GM12878 (cell line): Measurements from ENCODE around the gene MAP3K7. TPM values are rescaled to one million over a fixed set of nuclear protein-coding genes. Genes with fewer than 3 reads are reported as not detected.

ENCODE experiments used
- ATAC-seq: fragments of 200-7000 bp; cut with Tn5 transposase; 3 replicates; pipeline ENCODE4 v1.9.1; 2020; ENCODE audit warnings: mild to moderate bottlenecking, moderate library complexity
- BruUV-seq: library from RNA; stranded (reverse); fragments of 400-500 nt; replicated peaks from 2 replicates; lab custom pipeline; 2021; lab: Mats Ljungman, UMichigan
- CTCF ChIA-PET: fragments of 300-600 bp; sonication (Branson Sonifier 250); formaldehyde crosslinking; extraction: SDS; loops from one replicate; lab custom pipeline; 2021; ENCODE audit warnings: inconsistent platforms; lab: Yijun Ruan, JAX
- POLR2A ChIA-PET: fragments of 350-600 bp; formaldehyde crosslinking; extraction: SDS; loops from one replicate; lab custom pipeline; 2021; ENCODE audit warnings: inconsistent platforms; lab: Charles Lee
- RAD21 ChIA-PET: fragments of 300-600 bp; sonication (Branson Sonifier 250); formaldehyde crosslinking; loops from one replicate; lab custom pipeline; 2023; ENCODE audit warnings: antibody characterized with exemption; ENCODE audit not compliant: unreplicated experiment; lab: Charles Lee
- SMC1A ChIA-PET: fragments of 300-600 bp; sonication (Branson Sonifier 250); formaldehyde crosslinking; loops from one replicate; lab custom pipeline; 2023; ENCODE audit not compliant: unreplicated experiment, uncharacterized antibody; lab: Charles Lee
- DNase-seq: peaks from one replicate; pipeline ENCODE4 v3.0.0-alpha.2; 2011; ENCODE audit warnings: low read depth, low spot score
- FAIRE-seq: peaks from 3 replicates; lab custom pipeline; 2011; peaks lifted over from hg19 to GRCh38; lab: Jason Lieb, UNC
- H2AFZ ChIP-seq: 2 replicates; pipeline ENCODE4 v1.6.0; 2011; ENCODE audit warnings: low read depth, low read length, control low read depth; ENCODE audit not compliant: control insufficient read depth
- H3K27ac ChIP-seq: 2 replicates; pipeline ENCODE4 v1.5.1; 2011; ENCODE audit warnings: control low read depth; ENCODE audit not compliant: control insufficient read depth, insufficient read depth
- H3K27me3 ChIP-seq, 2 experiments: replicated peaks in 1 of 2; 2 replicates each; pipeline versions ENCODE4 v1.6.0 to v1.6.1; 2011; ENCODE audit warnings: low read length in 1 of 2; ENCODE audit not compliant: control insufficient read depth in 2 of 2, insufficient read depth in 2 of 2
- H3K36me3 ChIP-seq, 2 experiments: 2 replicates each; pipeline ENCODE4 v1.5.1; 2011; ENCODE audit warnings: low read length in 1 of 2; ENCODE audit not compliant: control insufficient read depth in 2 of 2, insufficient read depth in 2 of 2
- H3K4me1 ChIP-seq: 2 replicates; pipeline ENCODE4 v1.6.1; 2011; ENCODE audit warnings: mild to moderate bottlenecking, low read length, moderate library complexity, mixed read lengths; ENCODE audit not compliant: control insufficient read depth, insufficient read depth
- H3K4me2 ChIP-seq: 2 replicates; pipeline ENCODE4 v1.6.0; 2011; ENCODE audit warnings: control low read depth; ENCODE audit not compliant: control insufficient read depth, insufficient read depth
- H3K4me3 ChIP-seq: fragments of 200-600 bp; sonication (generic); 2 replicates; pipeline ENCODE4 v1.5.1; 2016
- H3K79me2 ChIP-seq: 2 replicates; pipeline ENCODE4 v1.6.0; 2011; ENCODE audit warnings: low read length; ENCODE audit not compliant: control insufficient read depth, insufficient read depth
- H3K9ac ChIP-seq: 2 replicates; pipeline ENCODE4 v1.8.0; 2011; ENCODE audit warnings: low read length, control low read depth, mixed read lengths; ENCODE audit not compliant: control insufficient read depth, insufficient read depth
- H3K9me3 ChIP-seq: replicated peaks from 3 replicates; pipeline ENCODE4 v1.5.1; 2011; ENCODE audit warnings: mild to moderate bottlenecking, low read length; ENCODE audit not compliant: control insufficient read depth, insufficient read depth
- H4K20me1 ChIP-seq: 2 replicates; pipeline ENCODE4 v1.6.0; 2011; ENCODE audit not compliant: control insufficient read depth, insufficient read depth
- POU2F2 ChIP-seq: IDR thresholded peaks from 3 replicates; pipeline ENCODE4 v1.6.1; 2011; ENCODE audit warnings: low read depth, mild to moderate bottlenecking, low read length, borderline replicate concordance
- RAD21 ChIP-seq: IDR thresholded peaks from 2 replicates; pipeline ENCODE4 v1.6.1; 2011; ENCODE audit warnings: mild to moderate bottlenecking, low read depth, low read length, moderate library complexity; ENCODE audit not compliant: insufficient read depth
- SUZ12 ChIP-seq: fragments of 200-600 bp; sonication (generic); IDR thresholded peaks from one replicate; pipeline ENCODE4 v1.6.1; 2018; ENCODE audit warnings: antibody characterized with exemption, mild to moderate bottlenecking; ENCODE audit not compliant: unreplicated experiment
- TAF1 ChIP-seq: IDR thresholded peaks from 2 replicates; pipeline ENCODE4 v1.6.1; 2011; ENCODE audit warnings: mild to moderate bottlenecking, low read depth, low read length, borderline replicate concordance
- ZNF217 ChIP-seq: fragments of 450-650 bp; IDR thresholded peaks from 2 replicates; pipeline ENCODE4 v1.6.1; 2017; ENCODE audit warnings: antibody characterized with exemption, mild to moderate bottlenecking
- WGBS: methylation state at CpG from one replicate; pipeline ENCODE4 v1.1.6; 2016; ENCODE audit warnings: low lambda C conversion rate; ENCODE audit not compliant: insufficient replicate concordance, insufficient coverage; ENCODE audit errors: missing lambda C conversion rate; 5-methylcytosine and 5-hydroxymethylcytosine counted together
- in situ Hi-C: fragments of 300-500 bp; cut with MboI; formaldehyde crosslinking; loops from 9 replicates; pipeline ENCODE4 v1.14.3; 2018; ENCODE audit warnings: mixed read lengths
- intact Hi-C: fragments of 100-400 bp; cut with micrococcal nuclease; formaldehyde crosslinking; loops from one replicate; pipeline ENCODE4 v1.14.2; 2022; ENCODE audit not compliant: unreplicated experiment
- polyA plus RNA-seq, 11 experiments: library from polyadenylated mRNA; depleted of rRNA in 4 of 11; unstranded in 6 of 11; stranded (reverse) in 5 of 11; fragments of >200 nt; fragmentation: Nextera tagmentation in 4 of 11; fragmentation: Illumina TruSeq in 1 of 11; extraction: Ambion mirVana in 4 of 11; extraction: Trizol in 1 of 11; gene quantifications; 1 replicate in 1 of 11; 2 replicates in 10 of 11; pipeline versions ENCODE4 v1.2.1 to v1.2.3, GENCODE V29; 2011 to 2016; ENCODE audit warnings: inconsistent platforms in 2 of 11, missing spikeins in 2 of 11, low read depth in 1 of 11
- total RNA-seq, 4 experiments: library from RNA; depleted of rRNA in 3 of 4; stranded (reverse); fragments of >200 nt in 3 of 4; fragmentation: Illumina TruSeq in 1 of 4; extraction: Trizol in 1 of 4; gene quantifications; 2 replicates each; pipeline versions ENCODE4 v1.2.1 to v1.2.3, GENCODE V29; 2013 to 2021
- TF ChIP-seq, protein P1 (sequence below): fragments of 450-650 bp; IDR thresholded peaks from 2 replicates; pipeline ENCODE4 v1.6.1; 2017; ENCODE audit warnings: mild to moderate bottlenecking, low read depth, inconsistent platforms; ENCODE audit not compliant: poor library complexity, severe bottlenecking

MAP3K7 gene
- total and polyA plus RNA-seq, 10 of the 15 experiments (the other 5 are each of a cell fraction or from before 2014, with no cell fraction given), result 7.0 to 42.6 (median 22.0) TPM

DNA sequence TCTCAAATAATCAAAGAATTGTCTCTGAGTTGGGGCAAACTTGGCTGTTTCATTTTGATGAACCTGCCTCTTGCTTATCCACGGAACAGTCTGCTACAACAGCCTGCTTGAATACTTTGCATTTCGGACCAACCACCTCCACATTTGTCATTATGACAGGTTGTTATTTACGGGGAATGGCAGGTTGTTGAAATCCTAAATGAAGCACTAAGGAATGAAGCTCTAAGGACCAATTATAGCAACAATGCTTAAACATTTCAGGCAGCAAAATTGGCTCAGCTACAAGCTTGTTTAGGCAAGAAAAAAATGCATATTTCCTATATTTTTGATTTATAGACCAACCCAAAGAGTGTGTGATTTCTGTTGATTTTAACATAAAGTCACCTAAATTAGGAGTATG is 84.5 kb downstream of the MAP3K7 start:
- TF ChIP-seq, protein P1, sequence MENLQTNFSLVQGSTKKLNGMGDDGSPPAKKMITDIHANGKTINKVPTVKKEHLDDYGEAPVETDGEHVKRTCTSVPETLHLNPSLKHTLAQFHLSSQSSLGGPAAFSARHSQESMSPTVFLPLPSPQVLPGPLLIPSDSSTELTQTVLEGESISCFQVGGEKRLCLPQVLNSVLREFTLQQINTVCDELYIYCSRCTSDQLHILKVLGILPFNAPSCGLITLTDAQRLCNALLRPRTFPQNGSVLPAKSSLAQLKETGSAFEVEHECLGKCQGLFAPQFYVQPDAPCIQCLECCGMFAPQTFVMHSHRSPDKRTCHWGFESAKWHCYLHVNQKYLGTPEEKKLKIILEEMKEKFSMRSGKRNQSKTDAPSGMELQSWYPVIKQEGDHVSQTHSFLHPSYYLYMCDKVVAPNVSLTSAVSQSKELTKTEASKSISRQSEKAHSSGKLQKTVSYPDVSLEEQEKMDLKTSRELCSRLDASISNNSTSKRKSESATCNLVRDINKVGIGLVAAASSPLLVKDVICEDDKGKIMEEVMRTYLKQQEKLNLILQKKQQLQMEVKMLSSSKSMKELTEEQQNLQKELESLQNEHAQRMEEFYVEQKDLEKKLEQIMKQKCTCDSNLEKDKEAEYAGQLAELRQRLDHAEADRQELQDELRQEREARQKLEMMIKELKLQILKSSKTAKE, result no peak
- TF ChIP-seq ZNF217, result no peak
- TF ChIP-seq, all 136 proteins: peak for 0
- H4K20me1 ChIP-seq, result no peaks in the 10 kb centered on the region
- WGBS, result 38% methylated on average over 3 of the region's 3 CpGs
- BruUV-seq, result no TSS peak
- ChIA-PET CTCF (interaction anchor here (0.8 kb wide), 1 partner anchor 11 kb away, joined by 3 read pairs; no protein-coding TSS in a partner anchor), POLR2A (no interaction called here), SMC1A (interaction anchor here (1.3 kb wide), 1 partner anchor 23 kb away, joined by 5 read pairs; no protein-coding TSS in a partner anchor), RAD21 (interaction anchor here (1.0 kb wide), 1 partner anchor 23 kb away, joined by 3 read pairs; no protein-coding TSS in a partner anchor)
- no peak for DNase-seq
- no peaks in the 10 kb centered on the region for H3K36me3 ChIP-seq
- no peaks in the 10 kb centered on the region for H3K27me3 ChIP-seq
- no peak overlapping the region for H3K9ac ChIP-seq
- no peak overlapping the region for H3K27ac ChIP-seq
- H3K4me3 ChIP-seq, result no peak overlapping the region
- no peak overlapping the region for H2AFZ ChIP-seq
- intact Hi-C loops (no loop called here), in situ Hi-C loops (no loop called here)
- no peaks in the 10 kb centered on the region for H3K79me2 ChIP-seq
- no peak for ATAC-seq
- H3K9me3 ChIP-seq, result no peaks in the 10 kb centered on the region
- FAIRE-seq, result no peak
- H3K4me1 ChIP-seq, result no peaks in the 10 kb centered on the region
- H3K4me2 ChIP-seq, result no peak overlapping the region

DNA sequence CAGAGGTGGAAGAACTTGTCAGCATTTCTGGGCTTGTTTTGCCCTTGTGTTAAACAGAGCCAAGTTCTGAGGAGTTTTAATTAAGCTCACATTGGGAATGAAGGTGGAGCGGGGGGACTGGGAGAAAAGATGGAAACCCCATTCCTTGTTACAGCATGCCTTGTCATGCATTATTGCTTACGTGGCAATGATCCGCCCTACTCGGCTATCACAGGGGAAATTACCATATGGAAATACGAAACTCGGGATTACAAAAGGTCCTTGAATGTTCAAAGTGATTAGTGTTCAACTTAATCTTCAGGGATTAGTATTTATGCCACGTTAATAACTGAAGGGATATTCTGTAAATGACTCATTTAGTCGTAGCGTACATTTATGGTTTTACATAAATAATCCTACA is 86.4 kb downstream of the MAP3K7 start:
- ChIA-PET CTCF (no interaction called here), SMC1A (no interaction called here)
- H3K9me3 ChIP-seq, result no peaks in the 10 kb centered on the region
- H3K4me1 ChIP-seq, result no peaks in the 10 kb centered on the region
- ATAC-seq, result no peak
- TF ChIP-seq RAD21, result no peak
- TF ChIP-seq SUZ12, result no peak
- no peak for TF ChIP-seq POU2F2
- no peak for TF ChIP-seq TAF1
- TF ChIP-seq, all 136 proteins: peak for 0
- Histone ChIP-seq H4K20me1 (no peaks in the 10 kb centered on the region; the same call in 1 of the 2 replicates), H3K4me3 (no peak overlapping the region), H2AFZ (no peak overlapping the region), H3K36me3 (no peaks in the 10 kb centered on the region), H3K79me2 (no peaks in the 10 kb centered on the region), H3K9ac (no peak overlapping the region), H3K4me2 (no peak overlapping the region), H3K27ac (no peak overlapping the region), H3K27me3 (no peaks in the 10 kb centered on the region)
- FAIRE-seq, result no peak
- intact Hi-C loops (no loop called here), in situ Hi-C loops (no loop called here)
- ChIA-PET RAD21 (no interaction called here), POLR2A (no interaction called here)
- WGBS, result 37% methylated on average over 9 of the region's 9 CpGs
- DNase-seq, result no peak
- BruUV-seq, result no TSS peak
